Measurements from ENCODE around the gene MYH4. TPM values are rescaled to one million over a fixed set of nuclear protein-coding genes. Genes with fewer than 3 reads are reported as not detected.

Gene MYH4
- total and polyA plus RNA-seq, 10 donors: not detected

- intact Hi-C loops (cut with DNase I; ENCODE audit: low total_unique reads): no loop called here
- H3K27ac ChIP-seq: no peak overlapping the region
- no peaks in the 10 kb centered on the region for H3K36me3 ChIP-seq
- no peaks in the 10 kb centered on the region for H3K9me3 ChIP-seq
- no peak overlapping the region for H3K4me3 ChIP-seq
- no peaks in the 10 kb centered on the region for H3K4me1 ChIP-seq
- 84 to 91% (median 90%) methylated on average over 6 of the region's 6 CpGs for WGBS, 5 donors
- H3K27me3 ChIP-seq (replicated peaks in 1 of 7): peaks cover 0 to 15% (median 0%) of the 10 kb centered on the region in 7 donors
- no peak for DNase-seq
- TF ChIP-seq POLR2AphosphoS5 (IDR thresholded peaks at IDR 0.05) (no peak), POLR2A (IDR thresholded peaks at IDR 0.05) (no peak), CTCF (IDR thresholded peaks at IDR 0.05 in 8 of 11, conservative IDR thresholded peaks at IDR 0.05 in 3 of 11) (no peak)
Observed at GRCh38 chr17:10394201-10394887, 75.0 kb downstream of the MYH4 start.

Other genes starting within 250 kb of the MYH4 start
- under 1 TPM in 3 of 7 donors, not detected in 4; 0.06 to 0.19 (median 0.07) TPM for gene MYH13, start 96.6 kb downstream of the MYH4 start, total RNA-seq
- under 1 TPM in 2 of 3 donors, not detected in 1; 0.02 to 0.03 TPM for gene MYH13, start 96.6 kb downstream of the MYH4 start, polyA plus RNA-seq
- gene MYH8, start 47.6 kb downstream of the MYH4 start, total RNA-seq: under 1 TPM in 6 of 7 donors, not detected in 1; 0.11 to 0.54 (median 0.22) TPM
- under 1 TPM; 0.02 to 0.35 (median 0.11) TPM for gene MYH8, start 47.6 kb downstream of the MYH4 start, polyA plus RNA-seq
- under 1 TPM in 1 of 7 donors, not detected in 6; 0.03 TPM for gene MYH1, start 49.0 kb upstream of the MYH4 start, total RNA-seq
- under 1 TPM in 2 of 3 donors, not detected in 1; 0.06 to 0.09 TPM for gene MYH1, start 49.0 kb upstream of the MYH4 start, polyA plus RNA-seq
- gene MYH2, start 80.1 kb upstream of the MYH4 start, total RNA-seq: not detected
- under 1 TPM in 2 of 3 donors, not detected in 1; 0.03 to 0.11 TPM for gene MYH2, start 80.1 kb upstream of the MYH4 start, polyA plus RNA-seq
- gene MYH3, start 187.8 kb upstream of the MYH4 start, total RNA-seq: 1 to 10 TPM; 2.2 to 6.0 (median 3.1) TPM
- gene MYH3, start 187.8 kb upstream of the MYH4 start, polyA plus RNA-seq: 1 to 10 TPM; 4.9 to 9.0 (median 8.0) TPM
- 10 to 100 TPM; 10.8 to 31.1 (median 22.4) TPM for gene SCO1, start 228.0 kb upstream of the MYH4 start, total RNA-seq
- gene SCO1, start 228.0 kb upstream of the MYH4 start, polyA plus RNA-seq: 1 to 10 TPM; 5.4 to 10.0 (median 8.3) TPM
- 10 to 100 TPM; 11.5 to 36.0 (median 16.8) TPM for gene ADPRM, start 228.0 kb upstream of the MYH4 start, total RNA-seq
- gene ADPRM, start 228.0 kb upstream of the MYH4 start, polyA plus RNA-seq: 10 to 100 TPM; 14.5 to 23.3 (median 14.8) TPM